ENCODE results near the gene PIK3C2B.

Gene PIK3C2B

GRCh38 chr1:204459706-204460105, 34.9 kb downstream of the PIK3C2B start:
- no peak for DNase-seq (ENCODE audit: low read depth)

- DNase-seq (ENCODE audit: low read depth) = no peak
Measured at GRCh38 chr1:204457666-204458065, 36.9 kb downstream of the PIK3C2B start.

GRCh38 chr1:204456826-204457442, 37.7 kb downstream of the PIK3C2B start:
- DNase-seq (ENCODE audit: low read depth) = no peak

GRCh38 chr1:204455831-204456145, 38.8 kb downstream of the PIK3C2B start:
- DNase-seq (ENCODE audit: low read depth) = no peak

- DNase-seq (ENCODE audit: low read depth) = no peak
Measured at GRCh38 chr1:204455063-204455830, 39.4 kb downstream of the PIK3C2B start.

- DNase-seq (ENCODE audit: low read depth) = no peak
Measured at GRCh38 chr1:204454476-204454875, 40.1 kb downstream of the PIK3C2B start.

GRCh38 chr1:204453141-204453772, 41.3 kb downstream of the PIK3C2B start:
- DNase-seq (ENCODE audit: low read depth) = peak; percentile 60

GRCh38 chr1:204451352-204452124, 43.1 kb downstream of the PIK3C2B start:
- no peak for DNase-seq (ENCODE audit: low read depth)

GRCh38 chr1:204450461-204451257, 43.9 kb downstream of the PIK3C2B start:
- no peak for DNase-seq (ENCODE audit: low read depth)

- no peak for DNase-seq (ENCODE audit: low read depth)
Measured at GRCh38 chr1:204449678-204450280, 44.8 kb downstream of the PIK3C2B start.

- DNase-seq (ENCODE audit: low read depth) = no peak
Measured at GRCh38 chr1:204448991-204449677, 45.5 kb downstream of the PIK3C2B start.

- DNase-seq (ENCODE audit: low read depth) = no peak
Measured at GRCh38 chr1:204448344-204448964, 46.2 kb downstream of the PIK3C2B start.

- no peak for DNase-seq (ENCODE audit: low read depth)
Measured at GRCh38 chr1:204447736-204448135, 46.9 kb downstream of the PIK3C2B start.

GRCh38 chr1:204447190-204447589, 47.4 kb downstream of the PIK3C2B start:
- no peak for DNase-seq (ENCODE audit: low read depth)

- DNase-seq (ENCODE audit: low read depth) = peak; percentile 66
Measured at GRCh38 chr1:204446413-204447111, 48.0 kb downstream of the PIK3C2B start.

GRCh38 chr1:204445860-204446412, 48.7 kb downstream of the PIK3C2B start:
- peak; percentile 27 for DNase-seq (ENCODE audit: low read depth)

Measured in T follicular helper cell (primary cell).